ENCODE data around the gene NEK10.
A peak's percentile ranks its signal among the peaks of the same experiment; 100 is the strongest.
"Not testable (repeated sequence)": the region's sequence is repeated elsewhere in the genome, so short reads cannot be mapped to it uniquely, and the experiment has no call there.

The NEK10 gene

DNA sequence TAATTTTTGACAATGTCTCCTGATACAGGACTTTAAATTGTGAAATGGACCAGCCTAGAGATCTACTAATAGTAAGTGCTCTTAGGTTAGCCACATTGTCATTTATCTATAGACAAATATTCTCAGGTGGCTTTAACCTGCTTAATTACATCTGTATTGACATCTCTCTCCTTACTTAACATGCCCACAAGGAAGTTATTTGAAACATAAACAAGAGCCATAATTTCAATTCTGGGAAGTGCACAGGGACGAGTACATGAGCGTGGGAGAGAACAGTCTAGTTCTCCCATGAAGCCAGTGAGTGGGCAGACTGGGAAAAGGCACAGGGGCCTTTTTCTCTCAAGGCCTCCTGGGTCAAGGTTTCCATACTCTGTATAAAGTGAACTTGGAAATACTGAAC lies 54.2 kb downstream of the NEK10 start:
- DNase-seq = no peak

GRCh38 chr3:27312044-27312668 lies 57.0 kb downstream of the NEK10 start:
- peak; percentile 63 for DNase-seq

DNA sequence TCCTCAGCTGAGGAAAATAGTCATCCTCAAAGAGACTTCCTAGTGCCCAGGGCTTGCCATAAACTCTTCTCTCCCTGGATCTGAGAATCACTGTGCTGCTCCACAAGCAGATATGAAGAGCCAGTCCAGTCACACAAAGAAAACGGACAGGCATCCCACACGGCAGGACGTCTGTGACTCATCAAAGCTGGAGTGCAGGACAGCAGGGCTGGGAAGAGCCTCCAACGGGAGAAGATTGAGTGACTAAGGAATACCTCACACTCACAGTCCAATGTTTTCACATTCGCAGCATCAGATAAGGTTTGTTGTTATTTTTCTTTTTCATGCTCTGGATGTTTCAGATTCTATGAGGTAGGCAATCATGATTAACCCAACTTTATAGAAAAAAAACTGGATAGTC lies 57.8 kb downstream of the NEK10 start:
- peak; percentile 92 for DNase-seq

DNA sequence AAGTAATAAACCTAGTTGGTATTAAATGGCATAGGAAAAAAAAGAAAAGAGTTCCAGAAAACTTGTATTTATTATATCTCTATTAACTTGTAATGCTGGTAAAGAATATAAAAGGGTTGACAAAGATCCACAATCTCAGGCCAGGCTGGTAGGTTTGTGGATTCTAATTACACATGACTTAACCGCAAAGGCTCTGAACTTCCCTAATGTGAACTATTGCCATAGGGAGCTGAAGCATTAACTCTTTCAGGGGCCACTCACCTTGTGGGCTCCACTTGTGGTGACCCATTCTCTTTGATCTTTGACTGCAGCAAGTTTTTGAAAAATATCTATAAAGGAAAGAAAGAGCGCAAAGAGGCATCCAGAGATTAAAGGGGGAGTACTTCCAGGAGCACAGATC lies 58.5 kb downstream of the NEK10 start:
- no peak for DNase-seq

- no peak for DNase-seq
Observed at GRCh38 chr3:27307566-27307965, 61.6 kb downstream of the NEK10 start.

DNA sequence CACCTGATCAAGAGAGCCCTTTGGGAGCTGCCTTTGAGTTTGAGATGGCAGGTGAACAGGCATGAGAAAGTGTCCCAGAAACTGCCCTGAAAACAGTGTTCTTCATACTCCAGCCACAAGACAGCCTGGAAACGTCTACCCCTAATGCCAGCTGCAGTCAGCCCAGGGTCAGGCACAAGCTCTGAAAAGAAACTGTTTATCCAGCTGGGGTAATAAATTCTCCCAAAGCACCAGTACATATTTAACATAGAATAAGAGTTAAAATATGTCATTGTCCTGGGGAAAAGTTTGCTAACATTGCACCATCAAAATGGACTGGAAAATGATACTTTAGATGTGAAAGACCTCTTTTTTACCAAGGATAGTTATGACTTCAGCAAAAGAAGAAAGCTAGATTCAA lies 66.3 kb downstream of the NEK10 start:
- no peak for DNase-seq

GRCh38 chr3:27298981-27299380 lies 70.2 kb downstream of the NEK10 start:
- DNase-seq = not testable (repeated sequence)

- DNase-seq = no peak
Observed at GRCh38 chr3:27293939-27294338, 75.2 kb downstream of the NEK10 start.

- DNase-seq = no peak
Observed at GRCh38 chr3:27290760-27291159, 78.4 kb downstream of the NEK10 start.

- DNase-seq = peak; percentile 22
Observed at GRCh38 chr3:27289769-27290413, 79.3 kb downstream of the NEK10 start.

DNA sequence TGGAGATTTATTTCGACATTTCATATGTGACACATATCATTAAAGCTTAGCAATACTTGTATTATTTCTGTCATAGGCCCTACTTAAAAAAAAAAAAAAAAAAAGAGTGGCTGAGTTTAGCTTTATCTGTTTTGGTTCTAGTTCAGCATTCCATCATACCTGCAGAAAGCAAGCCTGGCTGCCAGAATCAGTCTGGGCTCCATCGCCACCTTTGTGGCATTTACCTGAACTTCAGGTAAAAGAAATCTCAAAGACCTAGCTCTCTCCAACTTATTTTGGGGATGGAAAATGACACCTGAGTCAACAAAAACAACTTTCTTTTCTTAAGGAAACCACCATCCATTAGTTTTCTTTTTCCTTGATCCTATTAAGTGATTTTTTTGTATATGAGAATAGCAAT lies 82.1 kb downstream of the NEK10 start:
- no peak for DNase-seq

GRCh38 chr3:27286467-27286866 lies 82.7 kb downstream of the NEK10 start:
- DNase-seq = not testable (repeated sequence)

- DNase-seq = no peak
Observed at GRCh38 chr3:27285668-27286067, 83.5 kb downstream of the NEK10 start.

DNA sequence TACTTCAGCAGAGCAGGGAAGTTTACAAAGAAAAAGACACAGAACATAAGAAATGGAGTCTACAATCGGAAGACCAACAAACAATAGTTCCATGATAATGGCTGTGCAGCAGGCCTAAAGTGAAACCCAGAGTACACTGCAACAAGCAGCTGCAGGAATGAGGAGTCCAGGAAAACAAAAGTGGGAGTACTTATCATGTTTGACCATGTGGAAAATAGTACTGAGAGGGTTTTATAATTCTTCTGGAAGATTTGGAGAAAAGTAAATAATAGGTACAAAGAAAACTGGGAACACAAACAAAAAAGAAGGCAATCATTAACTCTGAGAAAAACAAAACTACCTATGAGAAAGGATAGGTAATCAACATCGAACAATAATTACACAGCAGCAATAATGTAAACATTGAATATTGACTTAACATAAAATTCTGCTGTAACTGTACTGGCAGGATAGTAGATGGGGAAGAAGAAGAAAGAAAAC lies 87.5 kb downstream of the NEK10 start:
- DNase-seq = no peak

- DNase-seq = peak; percentile 7
Observed at GRCh38 chr3:27279123-27279522, 90.1 kb downstream of the NEK10 start.

GRCh38 chr3:27278383-27279055 lies 90.7 kb downstream of the NEK10 start:
- DNase-seq = no peak

- no peak for DNase-seq
Observed at GRCh38 chr3:27275441-27275990, 93.7 kb downstream of the NEK10 start.

- DNase-seq = no peak
Observed at GRCh38 chr3:27271890-27272289, 97.3 kb downstream of the NEK10 start.

DNA sequence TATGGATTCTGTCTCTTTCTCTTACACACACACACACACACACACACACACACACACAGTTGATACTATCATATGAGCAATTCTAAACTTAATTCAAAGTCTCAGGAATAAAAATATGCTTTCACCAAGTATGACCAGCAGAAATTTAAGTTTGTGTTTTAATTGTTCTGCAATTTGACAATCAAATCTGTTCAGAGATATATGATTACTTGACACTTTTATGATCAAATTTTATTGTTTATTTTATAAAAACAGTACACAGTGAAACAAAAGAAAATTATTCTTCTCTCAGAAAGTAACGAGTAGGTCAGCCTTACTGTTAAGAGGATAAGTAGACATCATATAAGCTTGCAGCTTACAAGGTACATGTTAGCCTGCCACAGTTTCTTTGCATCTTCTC lies 114.3 kb downstream of the NEK10 start:
- DNase-seq = no peak

DNA sequence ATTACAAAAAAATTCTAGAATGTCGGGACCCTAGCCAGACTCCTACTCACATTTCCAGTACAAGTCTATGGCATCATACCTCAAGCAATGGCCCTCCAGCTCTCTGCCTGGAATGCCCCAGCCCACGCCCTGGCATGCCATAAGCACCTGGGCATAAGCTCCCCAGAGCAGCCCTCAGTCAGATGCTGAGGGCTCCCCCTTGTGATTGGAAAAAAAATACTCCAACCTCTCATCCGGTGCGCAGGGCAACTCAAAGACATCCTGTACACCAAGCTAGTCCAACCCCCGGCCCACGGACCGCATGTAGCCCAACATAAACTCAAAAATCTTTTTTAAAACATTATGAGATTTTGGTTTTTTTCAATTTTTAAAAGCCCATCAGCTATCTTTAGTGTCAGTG lies 115.4 kb downstream of the NEK10 start:
- DNase-seq = peak; percentile 39

DNA sequence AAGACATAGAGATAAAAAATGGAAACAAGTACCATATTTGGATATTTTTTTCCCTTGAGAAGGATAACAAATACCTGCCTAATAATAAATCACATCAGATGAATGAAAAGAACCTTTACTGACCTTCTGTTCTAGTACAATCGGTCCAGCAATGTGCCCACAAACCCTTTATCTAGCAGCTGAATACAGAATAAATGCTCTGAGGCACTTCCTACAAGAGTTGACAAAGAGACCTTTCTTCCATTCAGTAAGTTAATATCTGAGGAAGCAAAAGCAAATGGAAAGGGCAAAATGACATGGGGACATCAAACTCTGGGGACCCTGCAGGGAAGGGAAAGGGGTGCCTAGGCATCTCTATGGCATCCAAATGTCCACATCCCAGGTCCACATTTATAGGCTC lies 115.8 kb downstream of the NEK10 start:
- no peak for DNase-seq

GRCh38 chr3:27252646-27253045 lies 116.5 kb downstream of the NEK10 start:
- no peak for DNase-seq

DNA sequence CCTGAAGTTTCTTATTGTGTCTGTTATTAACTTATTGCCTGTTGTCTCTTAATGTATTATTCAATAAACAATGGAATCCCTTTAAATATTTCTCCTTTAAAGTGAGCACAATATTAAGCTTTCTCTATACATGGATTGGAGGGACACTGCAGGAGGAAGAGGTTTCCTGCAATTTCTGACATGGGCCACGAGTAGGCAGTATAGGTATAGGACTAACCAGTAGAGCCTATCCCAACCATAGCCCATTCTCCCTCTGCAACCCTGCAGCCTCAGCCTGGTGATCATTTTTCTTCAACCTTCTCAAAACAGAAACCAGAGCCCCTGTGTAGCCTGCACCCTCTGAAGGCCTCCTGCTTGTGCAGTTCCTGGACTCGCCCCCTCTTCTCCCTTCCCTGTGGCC lies 124.8 kb downstream of the NEK10 start:
- DNase-seq = no peak

GRCh38 chr3:27239951-27240350 lies 129.2 kb downstream of the NEK10 start:
- no peak for DNase-seq

Data from fibroblast of skin of abdomen (primary cell).